H1 (cell line): ENCODE data around the gene EED.

ENCODE experiments used
- BCL11A ChIP-seq, 2 experiments: IDR thresholded peaks; one replicate each; pipeline ENCODE4 v1.6.1; 2011; ENCODE audit warnings: low read depth in 2 of 2, low read length in 2 of 2, mild to moderate bottlenecking in 2 of 2
- RAD21 ChIP-seq, 2 experiments: IDR thresholded peaks in 1 of 2; conservative IDR thresholded peaks in 1 of 2; 2 replicates each; pipeline ENCODE4 v1.6.1; 2011; ENCODE audit warnings: low read depth in 2 of 2, low read length in 2 of 2, improper control_type of control experiment in 1 of 2, inconsistent platforms in 1 of 2, mild to moderate bottlenecking in 1 of 2, moderate library complexity in 1 of 2
- SRF ChIP-seq: IDR thresholded peaks from 2 replicates; pipeline ENCODE4 v1.6.1; 2011; ENCODE audit warnings: mild to moderate bottlenecking, low read depth, low read length, moderate library complexity

GRCh38 chr11:86199354-86199753, 45.2 kb upstream of the EED start:
- TF ChIP-seq SRF (no peak), RAD21 (IDR thresholded peaks at IDR 0.05 in 1 of 2, conservative IDR thresholded peaks at IDR 0.05 in 1 of 2; ENCODE audit: low read depth in 2 of 2, low read length in 2 of 2) (no peak), BCL11A (IDR thresholded peaks at IDR 0.05; ENCODE audit: low read depth in 2 of 2, low read length in 2 of 2) (no peak)
